Measurements from ENCODE around the gene LDLRAD4. TPM values are rescaled to one million over a fixed set of nuclear protein-coding genes. Genes with fewer than 3 reads are reported as not detected.

LDLRAD4 gene
- polyA plus RNA-seq, 1 of the 3 experiments (the other 2 are of a cell fraction), result 0.16 TPM

GRCh38 chr18:13216711-13217465 is 1.7 kb upstream of the LDLRAD4 start:
- Histone ChIP-seq H3K27me3 (ENCODE audit: insufficient read depth) (peaks cover 23% of the 10 kb centered on the region; the same call in 1 of the 2 replicates), H4K20me1 (ENCODE audit: insufficient read depth) (no peaks in the 10 kb centered on the region), H3K79me2 (ENCODE audit: insufficient read depth) (no peaks in the 10 kb centered on the region), H3K4me2 (peak overlapping the region; percentile 60; the same call in 1 of the 2 replicates), H3F3A (replicated peaks; ENCODE audit: insufficient read depth) (peaks cover 8% of the 10 kb centered on the region), H3K36me3 (replicated peaks in 1 of 2; ENCODE audit: control insufficient read depth in 1 of 2, insufficient read depth in 2 of 2, low read length in 1 of 2) (no peaks in the 10 kb centered on the region), H3K9ac (no peak overlapping the region), H2AFZ (ENCODE audit: low read depth) (no peak overlapping the region), H3K27ac (ENCODE audit: low read depth in 2 of 2, low read length in 1 of 2) (peak overlapping the region in 1 of 2 experiments; percentile 100; a peak in 2 of 4 replicates), H3K9me2 (no peaks in the 10 kb centered on the region), H3K9me3 (no peaks in the 10 kb centered on the region), H3K4me3 (ENCODE audit: low read depth in 2 of 2, low read length in 1 of 2) (peak overlapping the region in 1 of 2 experiments; percentile 60; a peak in 3 of 4 replicates), H3K4me1 (ENCODE audit: control insufficient read depth in 1 of 2, insufficient read depth in 2 of 2, low read depth in 1 of 2, low read length in 1 of 2) (peaks cover 7 to 24% of the 10 kb centered on the region in 2 experiments; a peak in 3 of 4 replicates)
- ChIA-PET POLR2A (interaction anchor here (0.7 to 0.9 kb wide), 3 partner anchors 12 to 308 kb away, joined by 3 read pairs; no protein-coding TSS in a partner anchor), CTCF (interaction anchor here (0.8 to 5.5 kb wide), 43 partner anchors 8 to 510 kb away, joined by 3 to 85 read pairs (median 4); no protein-coding TSS in a partner anchor)
- TF ChIP-seq USF1 (IDR thresholded peaks at IDR 0.05; ENCODE audit: borderline replicate concordance, low read depth) (no peak), CTCF (IDR thresholded peaks at IDR 0.05) (peak; percentile 25; the same call in 1 of the 2 replicates), NRF1 (IDR thresholded peaks at IDR 0.05; ENCODE audit: low read depth, low read length) (no peak), RAD21 (IDR thresholded peaks at IDR 0.05; ENCODE audit: low read length) (peak; percentile 19; the same call in 1 of the 2 replicates), FOXJ3 (CRISPR knock-in tag; IDR thresholded peaks at IDR 0.05) (no peak), ZBTB33 (IDR thresholded peaks at IDR 0.05; ENCODE audit: borderline replicate concordance, low read depth) (no peak)
- 8% methylated on average over 21 of the region's 59 CpGs for WGBS (ENCODE audit: low lambda C conversion rate)
- DNase-seq, result peak; percentile 86

GRCh38 chr18:13217466-13217961 is 1.0 kb upstream of the LDLRAD4 start:
- Histone ChIP-seq H3K27ac (ENCODE audit: low read depth in 2 of 2, low read length in 1 of 2) (peak overlapping the region in 1 of 2 experiments; percentile 100; a peak in 2 of 4 replicates), H3K79me2 (ENCODE audit: insufficient read depth) (no peaks in the 10 kb centered on the region), H3K36me3 (replicated peaks in 1 of 2; ENCODE audit: control insufficient read depth in 1 of 2, insufficient read depth in 2 of 2, low read length in 1 of 2) (no peaks in the 10 kb centered on the region), H3K9me2 (no peaks in the 10 kb centered on the region), H3K4me3 (ENCODE audit: low read depth in 2 of 2, low read length in 1 of 2) (peak overlapping the region; percentile 60 to 63), H2AFZ (ENCODE audit: low read depth) (no peak overlapping the region), H3F3A (replicated peaks; ENCODE audit: insufficient read depth) (peaks cover 11% of the 10 kb centered on the region), H3K27me3 (ENCODE audit: insufficient read depth) (peaks cover 23% of the 10 kb centered on the region; the same call in 1 of the 2 replicates), H3K9me3 (no peaks in the 10 kb centered on the region), H4K20me1 (ENCODE audit: insufficient read depth) (no peaks in the 10 kb centered on the region), H3K9ac (no peak overlapping the region), H3K4me2 (peak overlapping the region; percentile 52; the same call in 1 of the 2 replicates), H3K4me1 (ENCODE audit: control insufficient read depth in 1 of 2, insufficient read depth in 2 of 2, low read depth in 1 of 2, low read length in 1 of 2) (peaks cover 9 to 26% of the 10 kb centered on the region in 2 experiments; a peak in 3 of 4 replicates)
- peak; percentile 80 for DNase-seq
- ChIA-PET POLR2A (no interaction called here), CTCF (interaction anchor here (1.0 to 5.5 kb wide), 7 partner anchors 15 to 412 kb away, joined by 3 to 85 read pairs (median 5); no protein-coding TSS in a partner anchor)
- no peak for TF ChIP-seq RFX5 (IDR thresholded peaks at IDR 0.05; ENCODE audit: low read length)
- no peak for TF ChIP-seq REST (IDR thresholded peaks at IDR 0.05; ENCODE audit: low read depth, low read length)
- TF ChIP-seq MEF2A (IDR thresholded peaks at IDR 0.05; ENCODE audit: borderline replicate concordance, low read depth), result no peak
- TF ChIP-seq MAX (IDR thresholded peaks at IDR 0.05; ENCODE audit: low read depth), result no peak
- TF ChIP-seq RXRA (IDR thresholded peaks at IDR 0.05; ENCODE audit: borderline replicate concordance, low read depth), result no peak
- no peak for TF ChIP-seq TAF1 (IDR thresholded peaks at IDR 0.05; ENCODE audit: borderline replicate concordance, low read depth, low read length)
- TF ChIP-seq NFIC (IDR thresholded peaks at IDR 0.05; ENCODE audit: borderline replicate concordance), result no peak
- no peak for TF ChIP-seq PBX3 (IDR thresholded peaks at IDR 0.05)
- 0% methylated on average over 4 of the region's 64 CpGs for WGBS (ENCODE audit: low lambda C conversion rate)

All from SK-N-SH (cell line).